Prostate gland (tissue), 2 donors: ENCODE data around the gene RUNDC3A.
A peak's percentile ranks its signal among the peaks of the same experiment; 100 is the strongest.

ENCODE experiments used
- POLR2A ChIP-seq: fragments of 450-650 bp; IDR thresholded peaks from one replicate; pipeline ENCODE4 v1.6.1; 2016; ENCODE audit warnings: antibody characterized with exemption, mild to moderate bottlenecking
- POLR2AphosphoS5 ChIP-seq: sonication (generic); formaldehyde crosslinking; IDR thresholded peaks from one replicate; pipeline ENCODE4 v1.6.1; 2017; ENCODE audit warnings: antibody characterized with exemption
- TF ChIP-seq, protein P1 (sequence below), 4 experiments: fragments of 200-600 bp in 2 of 4; fragments of 450-650 bp in 2 of 4; sonication (generic) in 2 of 4; IDR thresholded peaks; 1 replicate in 3 of 4; 2 replicates in 1 of 4; pipeline ENCODE4 v1.5.1; 2016 to 2019; ENCODE audit warnings: antibody characterized with exemption in 4 of 4, mild to moderate bottlenecking in 2 of 4, moderate library complexity in 2 of 4

DNA sequence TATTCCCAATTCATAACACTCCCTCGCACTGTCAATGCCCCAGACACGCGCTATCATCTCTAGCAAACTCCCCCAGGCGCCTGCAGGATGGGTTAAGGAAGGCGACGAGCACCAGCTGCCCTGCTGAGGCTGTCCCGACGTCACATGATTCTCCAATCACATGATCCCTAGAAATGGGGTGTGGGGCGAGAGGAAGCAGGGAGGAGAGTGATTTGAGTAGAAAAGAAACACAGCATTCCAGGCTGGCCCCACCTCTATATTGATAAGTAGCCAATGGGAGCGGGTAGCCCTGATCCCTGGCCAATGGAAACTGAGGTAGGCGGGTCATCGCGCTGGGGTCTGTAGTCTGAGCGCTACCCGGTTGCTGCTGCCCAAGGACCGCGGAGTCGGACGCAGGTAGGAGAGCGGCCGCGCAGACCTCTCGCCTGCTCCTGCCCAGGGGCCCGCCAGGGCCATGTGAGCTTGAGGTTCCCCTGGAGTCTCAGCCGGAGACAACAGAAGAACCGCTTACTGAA, 36.6 kb downstream of the RUNDC3A start, which contains the start of gene GRN:
- TF ChIP-seq, protein P1, sequence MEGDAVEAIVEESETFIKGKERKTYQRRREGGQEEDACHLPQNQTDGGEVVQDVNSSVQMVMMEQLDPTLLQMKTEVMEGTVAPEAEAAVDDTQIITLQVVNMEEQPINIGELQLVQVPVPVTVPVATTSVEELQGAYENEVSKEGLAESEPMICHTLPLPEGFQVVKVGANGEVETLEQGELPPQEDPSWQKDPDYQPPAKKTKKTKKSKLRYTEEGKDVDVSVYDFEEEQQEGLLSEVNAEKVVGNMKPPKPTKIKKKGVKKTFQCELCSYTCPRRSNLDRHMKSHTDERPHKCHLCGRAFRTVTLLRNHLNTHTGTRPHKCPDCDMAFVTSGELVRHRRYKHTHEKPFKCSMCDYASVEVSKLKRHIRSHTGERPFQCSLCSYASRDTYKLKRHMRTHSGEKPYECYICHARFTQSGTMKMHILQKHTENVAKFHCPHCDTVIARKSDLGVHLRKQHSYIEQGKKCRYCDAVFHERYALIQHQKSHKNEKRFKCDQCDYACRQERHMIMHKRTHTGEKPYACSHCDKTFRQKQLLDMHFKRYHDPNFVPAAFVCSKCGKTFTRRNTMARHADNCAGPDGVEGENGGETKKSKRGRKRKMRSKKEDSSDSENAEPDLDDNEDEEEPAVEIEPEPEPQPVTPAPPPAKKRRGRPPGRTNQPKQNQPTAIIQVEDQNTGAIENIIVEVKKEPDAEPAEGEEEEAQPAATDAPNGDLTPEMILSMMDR (IDR thresholded peaks at IDR 0.05): peak in 1 of 4 experiments; percentile 2
- TF ChIP-seq POLR2AphosphoS5 (peak; percentile 99), POLR2A (peak; percentile 85)
